ENCODE measurements around the gene NAP1L1.

Gene NAP1L1

GRCh38 chr12:76083246-76083903, 1.1 kb downstream of the NAP1L1 start:
- DNase-seq = no peak

GRCh38 chr12:76081909-76082308, 2.6 kb downstream of the NAP1L1 start:
- DNase-seq = no peak

- DNase-seq = no peak
These were observed 3.6 kb downstream of the NAP1L1 start for GRCh38 chr12:76080729-76081415.

GRCh38 chr12:76080017-76080728, 4.3 kb downstream of the NAP1L1 start:
- no peak for DNase-seq

GRCh38 chr12:76078748-76079147, 5.7 kb downstream of the NAP1L1 start:
- no peak for DNase-seq

GRCh38 chr12:76075448-76075847, 9.0 kb downstream of the NAP1L1 start:
- no peak for DNase-seq

- no peak for DNase-seq
These were observed 9.7 kb downstream of the NAP1L1 start for GRCh38 chr12:76074701-76075336.

- no peak for DNase-seq
These were observed 10.9 kb downstream of the NAP1L1 start for GRCh38 chr12:76073561-76073960.

- DNase-seq = no peak
These were observed 11.9 kb downstream of the NAP1L1 start for GRCh38 chr12:76072568-76072967.

GRCh38 chr12:76069339-76069738, 15.1 kb downstream of the NAP1L1 start:
- no peak for DNase-seq

- no peak for DNase-seq
These were observed 18.6 kb downstream of the NAP1L1 start for GRCh38 chr12:76065917-76066316.

- DNase-seq = no peak
These were observed 19.6 kb downstream of the NAP1L1 start for GRCh38 chr12:76064904-76065303.

GRCh38 chr12:76060111-76060510, 24.4 kb downstream of the NAP1L1 start:
- no peak for DNase-seq

GRCh38 chr12:76057326-76057725, 27.2 kb downstream of the NAP1L1 start:
- no peak for DNase-seq

GRCh38 chr12:76055393-76055792, 29.1 kb downstream of the NAP1L1 start:
- DNase-seq = no peak

- DNase-seq = no peak
These were observed 34.8 kb downstream of the NAP1L1 start for GRCh38 chr12:76049575-76050251.

- DNase-seq = no peak
These were observed 36.7 kb downstream of the NAP1L1 start for GRCh38 chr12:76047742-76048141.

- no peak for DNase-seq
These were observed 37.4 kb downstream of the NAP1L1 start for GRCh38 chr12:76047060-76047459.

- DNase-seq = no peak
These were observed 41.1 kb downstream of the NAP1L1 start for GRCh38 chr12:76043377-76043776.

- no peak for DNase-seq
These were observed 42.3 kb downstream of the NAP1L1 start for GRCh38 chr12:76042147-76042546.

- DNase-seq = no peak
These were observed 43.1 kb downstream of the NAP1L1 start for GRCh38 chr12:76041406-76041805.

- no peak for DNase-seq
These were observed 44.0 kb downstream of the NAP1L1 start for GRCh38 chr12:76040461-76040860.

GRCh38 chr12:76038176-76038575, 46.3 kb downstream of the NAP1L1 start:
- DNase-seq = no peak

All from CD4-positive, alpha-beta T cell treated with Interleukin-17A for 1 hour (primary cell).